ENCODE results near the gene KDM2A. TPM values are rescaled to one million over a fixed set of nuclear protein-coding genes. Genes with fewer than 3 reads are reported as not detected.
"Not testable (repeated sequence)": the region's sequence is repeated elsewhere in the genome, so short reads cannot be mapped to it uniquely, and the experiment has no call there.

KDM2A gene
- total RNA-seq, 2 donors from 2014 or later, result 96.8 to 105 TPM

DNA sequence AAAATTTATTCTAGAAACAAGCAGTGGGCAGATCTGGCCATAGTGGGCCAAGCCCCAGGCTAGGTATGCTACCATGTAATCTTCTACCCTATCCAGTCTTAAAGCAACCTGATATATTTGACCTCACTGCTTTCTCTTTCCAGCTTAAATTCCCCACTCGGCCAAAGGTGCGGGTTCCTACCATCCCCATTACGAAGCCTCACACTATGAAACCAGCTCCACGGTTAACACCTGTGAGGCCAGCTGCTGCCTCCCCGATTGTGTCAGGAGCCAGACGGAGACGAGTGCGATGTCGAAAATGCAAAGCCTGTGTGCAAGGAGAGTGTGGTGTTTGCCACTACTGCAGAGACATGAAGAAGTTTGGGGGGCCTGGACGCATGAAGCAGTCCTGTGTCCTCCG is 126.0 kb downstream of the KDM2A start:
- Mint-ChIP-seq H3K9me3 (no peaks in the 10 kb centered on the region), H3K27ac (peak overlapping the region; percentile 36), H3K4me3 (no peak overlapping the region), H3K36me3 (ENCODE audit: low read depth) (peaks cover 100% of the 10 kb centered on the region), H3K27me3 (no peaks in the 10 kb centered on the region), H3K4me1 (peaks cover 33% of the 10 kb centered on the region)
- ATAC-seq (replicated peaks), result no peak

DNA sequence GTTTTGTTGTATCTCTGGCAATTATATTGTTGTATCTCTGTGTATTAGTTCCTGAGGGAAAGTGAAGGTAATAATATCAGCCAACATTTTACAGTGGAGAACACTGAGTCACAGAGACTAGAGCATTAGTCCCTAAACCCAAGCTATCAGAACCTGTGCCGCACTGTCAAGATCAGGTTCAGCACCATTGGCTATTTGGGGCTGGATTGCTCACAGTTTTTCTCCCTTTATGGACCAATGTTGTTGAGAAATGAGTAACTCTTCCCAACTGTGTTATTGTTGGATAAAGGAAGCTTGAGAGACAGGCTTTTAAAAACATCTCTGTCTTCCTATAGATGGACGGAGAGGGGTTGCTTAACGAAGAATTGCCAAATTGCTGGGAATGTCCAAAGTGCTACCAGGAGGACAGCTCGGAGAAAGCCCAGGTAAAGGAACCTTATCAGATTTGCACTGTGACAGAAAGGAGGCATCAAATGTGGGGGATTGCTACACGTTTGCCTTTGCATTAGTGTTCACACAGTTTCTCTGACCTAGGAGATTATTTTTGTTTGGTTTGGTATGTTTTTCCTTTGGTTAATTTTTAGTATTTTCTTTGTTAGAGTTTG is 129.0 kb downstream of the KDM2A start:
- Mint-ChIP-seq H3K4me1 (peaks cover 21% of the 10 kb centered on the region), H3K36me3 (ENCODE audit: low read depth) (peaks cover 100% of the 10 kb centered on the region), H3K9me3 (no peaks in the 10 kb centered on the region), H3K4me3 (no peak overlapping the region), H3K27ac (no peak overlapping the region), H3K27me3 (no peaks in the 10 kb centered on the region)
- ATAC-seq (replicated peaks), result no peak

DNA sequence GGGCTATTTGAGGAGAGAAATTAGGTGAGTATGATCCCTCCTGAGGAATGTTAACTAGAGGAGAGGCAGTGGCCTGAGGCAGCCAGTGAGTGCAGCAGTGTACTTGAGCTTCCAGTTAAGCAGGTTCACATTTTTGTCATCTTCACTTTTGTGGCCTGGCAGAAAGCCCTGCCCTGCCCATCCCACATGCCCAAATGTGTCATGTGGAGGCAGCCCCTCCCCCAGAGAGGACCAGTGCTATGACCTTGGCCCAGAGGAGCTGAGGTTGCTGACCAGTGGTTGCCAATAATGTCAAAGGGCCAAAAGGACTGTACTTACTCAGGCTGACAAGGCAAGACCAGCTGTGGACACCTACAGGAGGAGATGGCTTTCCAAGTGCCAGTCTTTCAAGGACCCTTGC is 129.6 kb downstream of the KDM2A start:
- no peak for ATAC-seq (replicated peaks)
- Mint-ChIP-seq H3K36me3 (ENCODE audit: low read depth) (peaks cover 100% of the 10 kb centered on the region), H3K27ac (peak overlapping the region; percentile 43), H3K27me3 (no peaks in the 10 kb centered on the region), H3K4me1 (peaks cover 19% of the 10 kb centered on the region), H3K4me3 (no peak overlapping the region), H3K9me3 (no peaks in the 10 kb centered on the region)

DNA sequence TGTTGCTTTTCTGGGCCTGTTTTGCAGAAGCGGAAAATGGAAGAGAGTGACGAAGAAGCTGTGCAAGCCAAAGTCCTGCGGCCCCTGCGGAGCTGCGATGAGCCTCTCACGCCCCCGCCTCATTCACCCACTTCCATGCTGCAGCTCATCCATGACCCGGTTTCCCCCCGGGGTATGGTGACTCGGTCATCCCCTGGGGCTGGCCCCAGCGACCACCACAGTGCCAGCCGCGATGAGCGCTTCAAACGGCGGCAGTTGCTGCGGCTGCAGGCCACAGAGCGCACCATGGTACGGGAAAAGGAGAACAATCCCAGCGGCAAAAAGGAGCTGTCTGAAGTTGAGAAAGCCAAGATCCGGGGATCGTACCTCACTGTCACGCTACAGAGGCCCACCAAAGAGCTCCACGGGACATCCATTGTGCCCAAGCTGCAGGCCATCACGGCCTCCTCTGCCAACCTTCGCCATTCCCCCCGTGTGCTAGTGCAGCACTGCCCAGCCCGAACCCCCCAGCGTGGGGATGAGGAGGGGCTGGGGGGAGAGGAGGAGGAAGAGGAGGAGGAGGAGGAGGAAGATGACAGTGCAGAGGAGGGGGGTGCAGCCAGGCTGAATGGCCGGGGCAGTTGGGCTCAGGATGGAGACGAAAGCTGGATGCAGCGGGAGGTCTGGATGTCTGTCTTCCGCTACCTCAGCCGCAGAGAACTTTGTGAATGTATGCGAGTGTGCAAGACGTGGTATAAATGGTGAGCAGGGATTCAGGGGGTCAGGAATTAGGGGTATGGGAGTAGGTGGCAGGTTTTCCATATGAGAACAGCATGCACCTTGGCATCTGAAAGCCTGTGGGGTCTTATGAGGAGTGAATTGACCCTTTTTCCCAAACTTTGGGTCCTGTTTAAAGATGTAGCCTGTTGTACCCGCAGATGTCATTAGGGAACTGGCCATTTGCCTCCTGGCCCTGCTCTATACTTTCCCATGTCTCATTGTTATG is 131.3 kb downstream of the KDM2A start:
- no peak overlapping the region for H3K4me3 Mint-ChIP-seq
- H3K9me3 Mint-ChIP-seq, result no peaks in the 10 kb centered on the region
- H3K4me1 Mint-ChIP-seq, result peaks cover 9% of the 10 kb centered on the region
- H3K27me3 Mint-ChIP-seq, result no peaks in the 10 kb centered on the region
- ATAC-seq (replicated peaks), result no peak
- peaks cover 100% of the 10 kb centered on the region for H3K36me3 Mint-ChIP-seq (ENCODE audit: low read depth)
- peak overlapping the region; percentile 61 for H3K27ac Mint-ChIP-seq

DNA sequence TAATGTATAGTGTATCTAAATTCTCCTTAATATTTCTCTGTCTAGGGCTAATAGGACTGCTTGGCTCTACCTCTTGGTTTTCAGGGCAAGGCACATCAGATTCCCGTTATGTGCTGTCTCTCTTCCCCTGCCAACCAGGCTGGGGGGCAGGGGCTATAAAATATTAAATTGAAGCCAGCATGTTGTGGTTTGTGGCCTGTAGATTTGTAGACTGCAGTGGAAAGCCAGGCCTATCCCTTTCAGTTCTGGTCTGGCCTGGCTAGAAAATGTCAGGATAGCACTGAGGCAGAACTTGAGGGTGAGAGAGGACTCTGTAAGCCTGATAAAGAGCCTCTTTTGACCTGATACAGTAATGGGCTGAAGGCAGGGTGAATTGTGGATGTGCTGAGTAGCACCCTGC is 132.8 kb downstream of the KDM2A start:
- no peak for ATAC-seq (replicated peaks)

DNA sequence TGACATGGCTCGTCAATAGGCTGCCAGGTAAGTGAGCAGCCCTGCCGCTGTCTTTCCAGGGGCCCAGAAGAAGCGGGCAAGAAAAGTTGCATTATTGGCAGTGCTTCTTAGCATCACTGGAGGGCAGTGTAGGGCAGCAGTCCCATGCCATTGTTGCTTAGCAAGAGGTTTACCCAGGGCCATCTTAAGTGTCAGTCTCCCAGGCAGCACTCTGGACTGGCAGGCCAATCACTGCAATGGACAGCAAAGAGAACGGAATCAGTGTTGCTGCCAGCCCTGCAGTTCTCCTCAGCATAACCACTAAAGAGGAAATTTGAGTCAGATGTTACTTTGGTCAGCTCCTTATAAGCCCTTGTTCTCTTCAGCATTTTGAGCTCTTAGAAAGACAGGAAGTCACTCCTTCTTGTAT is 133.8 kb downstream of the KDM2A start:
- H3K4me1 Mint-ChIP-seq, result peaks cover 9% of the 10 kb centered on the region
- H3K27me3 Mint-ChIP-seq, result no peaks in the 10 kb centered on the region
- H3K27ac Mint-ChIP-seq, result no peak overlapping the region
- peaks cover 98% of the 10 kb centered on the region for H3K36me3 Mint-ChIP-seq (ENCODE audit: low read depth)
- peak; percentile 63 for ATAC-seq (replicated peaks)
- no peaks in the 10 kb centered on the region for H3K9me3 Mint-ChIP-seq
- H3K4me3 Mint-ChIP-seq, result no peak overlapping the region

More for the DNA sequence above, 132.8 kb downstream of the KDM2A start:
- no peaks in the 10 kb centered on the region for H3K9me3 Mint-ChIP-seq
- no peak overlapping the region for H3K27ac Mint-ChIP-seq
- peaks cover 9% of the 10 kb centered on the region for H3K4me1 Mint-ChIP-seq
- no peaks in the 10 kb centered on the region for H3K27me3 Mint-ChIP-seq
- H3K4me3 Mint-ChIP-seq, result no peak overlapping the region
- peaks cover 100% of the 10 kb centered on the region for H3K36me3 Mint-ChIP-seq (ENCODE audit: low read depth)

DNA sequence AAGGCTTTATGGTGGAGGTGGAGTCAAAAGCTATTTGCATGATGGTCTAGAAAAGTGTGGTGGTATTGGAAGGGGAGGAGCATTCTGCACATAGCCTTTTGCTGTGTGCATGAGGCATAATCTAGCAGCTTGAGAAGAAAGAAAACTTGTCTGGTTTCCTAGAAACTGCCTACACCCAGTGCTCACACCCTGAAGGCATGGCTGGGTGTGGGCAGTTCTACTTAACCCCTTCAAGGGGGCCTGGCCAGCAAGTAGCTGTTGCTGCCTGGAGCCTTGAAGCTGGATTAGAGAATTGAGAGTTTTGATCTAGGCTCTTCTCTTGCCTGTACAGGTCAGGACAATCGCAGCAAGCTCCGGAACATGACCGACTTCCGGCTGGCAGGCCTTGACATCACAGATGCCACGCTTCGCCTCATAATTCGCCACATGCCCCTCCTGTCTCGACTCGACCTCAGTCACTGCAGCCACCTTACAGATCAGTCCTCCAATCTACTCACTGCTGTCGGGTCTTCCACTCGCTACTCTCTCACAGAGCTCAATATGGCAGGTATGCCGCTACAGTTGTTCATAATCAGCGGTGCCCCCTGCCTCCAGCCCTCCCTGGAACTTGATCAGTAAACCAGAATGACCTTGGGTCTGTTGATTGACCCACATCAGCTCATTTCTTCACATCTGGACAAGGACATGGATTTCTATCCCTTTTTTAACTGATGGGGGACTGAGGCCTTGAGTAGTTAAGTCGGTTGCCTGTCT is 135.0 kb downstream of the KDM2A start:
- ATAC-seq (replicated peaks), result no peak
- H3K4me3 Mint-ChIP-seq, result no peak overlapping the region

DNA sequence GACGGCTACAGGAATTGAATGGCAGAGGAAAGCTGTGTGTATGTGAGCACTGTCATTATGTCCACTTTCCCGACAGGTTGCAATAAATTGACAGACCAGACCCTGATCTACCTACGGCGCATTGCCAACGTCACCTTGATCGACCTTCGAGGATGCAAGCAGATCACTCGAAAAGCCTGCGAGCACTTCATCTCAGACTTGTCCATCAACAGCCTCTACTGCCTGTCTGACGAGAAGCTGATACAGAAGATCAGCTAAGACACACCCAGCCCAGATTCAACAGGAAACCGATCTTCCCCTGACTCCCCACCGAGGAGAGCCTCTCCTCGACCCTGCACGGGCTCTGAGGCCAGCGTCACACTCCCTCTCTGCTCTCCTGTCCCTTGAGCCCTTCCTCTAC is 135.7 kb downstream of the KDM2A start:
- H3K27ac Mint-ChIP-seq, result peak overlapping the region; percentile 10
- H3K4me3 Mint-ChIP-seq, result no peak overlapping the region
- ATAC-seq (replicated peaks), result no peak
- H3K36me3 Mint-ChIP-seq (ENCODE audit: low read depth), result peaks cover 78% of the 10 kb centered on the region
- peaks cover under 1% of the 10 kb centered on the region for H3K4me1 Mint-ChIP-seq
- H3K9me3 Mint-ChIP-seq, result no peaks in the 10 kb centered on the region
- no peaks in the 10 kb centered on the region for H3K27me3 Mint-ChIP-seq

More for the DNA sequence above, 135.0 kb downstream of the KDM2A start:
- Mint-ChIP-seq H3K36me3 (ENCODE audit: low read depth) (peaks cover 85% of the 10 kb centered on the region), H3K9me3 (no peaks in the 10 kb centered on the region), H3K27me3 (no peaks in the 10 kb centered on the region), H3K27ac (peak overlapping the region; percentile 10), H3K4me1 (peaks cover 8% of the 10 kb centered on the region)

DNA sequence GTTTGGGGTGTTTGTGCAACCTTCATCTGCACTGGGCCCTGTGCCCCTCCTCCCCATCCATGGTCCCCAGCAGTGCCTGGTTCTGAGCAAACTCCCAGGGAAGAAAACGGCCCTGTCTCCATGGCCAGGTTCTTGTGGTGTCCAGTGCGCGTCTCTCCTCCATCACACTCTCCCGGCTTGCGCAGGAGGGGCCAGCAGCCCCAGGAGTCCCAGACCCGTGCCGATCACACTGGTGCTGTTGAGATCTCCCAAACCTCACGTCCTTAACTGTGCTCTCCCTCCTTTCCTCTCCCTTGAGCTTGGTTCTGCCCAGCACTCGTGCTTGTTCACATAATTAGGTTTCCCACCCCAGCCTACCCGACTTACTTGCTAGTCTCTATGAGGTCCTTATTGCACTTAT is 136.3 kb downstream of the KDM2A start:
- Mint-ChIP-seq H3K4me3 (no peak overlapping the region), H3K4me1 (no peaks in the 10 kb centered on the region), H3K27me3 (no peaks in the 10 kb centered on the region), H3K27ac (peak overlapping the region; percentile 10), H3K36me3 (ENCODE audit: low read depth) (peaks cover 72% of the 10 kb centered on the region), H3K9me3 (no peaks in the 10 kb centered on the region)
- no peak for ATAC-seq (replicated peaks)

DNA sequence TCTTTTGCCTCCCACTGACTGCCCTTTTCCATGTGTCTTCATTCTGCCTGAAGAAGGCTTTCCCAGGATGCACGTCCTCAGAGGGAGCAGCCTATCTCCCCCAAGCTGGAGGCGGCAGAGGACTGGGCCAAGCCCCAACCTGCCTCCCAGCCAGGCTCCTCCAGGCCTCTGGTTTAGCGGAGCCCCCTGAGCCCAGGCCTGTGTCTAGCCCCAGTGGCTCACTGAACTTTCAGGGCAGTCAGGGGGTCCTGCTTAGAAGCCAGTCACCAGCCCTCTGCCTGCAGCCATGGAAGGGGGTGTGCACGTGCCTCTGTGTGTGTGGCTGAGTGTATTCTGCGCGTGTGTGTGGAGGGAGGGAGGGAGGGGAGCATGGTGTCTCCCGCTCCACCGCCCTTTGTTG is 136.8 kb downstream of the KDM2A start:
- H3K27ac Mint-ChIP-seq, result peak overlapping the region; percentile 10
- no peaks in the 10 kb centered on the region for H3K4me1 Mint-ChIP-seq
- H3K27me3 Mint-ChIP-seq, result no peaks in the 10 kb centered on the region
- H3K4me3 Mint-ChIP-seq, result no peak overlapping the region
- no peaks in the 10 kb centered on the region for H3K9me3 Mint-ChIP-seq
- no peak for ATAC-seq (replicated peaks)
- peaks cover 67% of the 10 kb centered on the region for H3K36me3 Mint-ChIP-seq (ENCODE audit: low read depth)

DNA sequence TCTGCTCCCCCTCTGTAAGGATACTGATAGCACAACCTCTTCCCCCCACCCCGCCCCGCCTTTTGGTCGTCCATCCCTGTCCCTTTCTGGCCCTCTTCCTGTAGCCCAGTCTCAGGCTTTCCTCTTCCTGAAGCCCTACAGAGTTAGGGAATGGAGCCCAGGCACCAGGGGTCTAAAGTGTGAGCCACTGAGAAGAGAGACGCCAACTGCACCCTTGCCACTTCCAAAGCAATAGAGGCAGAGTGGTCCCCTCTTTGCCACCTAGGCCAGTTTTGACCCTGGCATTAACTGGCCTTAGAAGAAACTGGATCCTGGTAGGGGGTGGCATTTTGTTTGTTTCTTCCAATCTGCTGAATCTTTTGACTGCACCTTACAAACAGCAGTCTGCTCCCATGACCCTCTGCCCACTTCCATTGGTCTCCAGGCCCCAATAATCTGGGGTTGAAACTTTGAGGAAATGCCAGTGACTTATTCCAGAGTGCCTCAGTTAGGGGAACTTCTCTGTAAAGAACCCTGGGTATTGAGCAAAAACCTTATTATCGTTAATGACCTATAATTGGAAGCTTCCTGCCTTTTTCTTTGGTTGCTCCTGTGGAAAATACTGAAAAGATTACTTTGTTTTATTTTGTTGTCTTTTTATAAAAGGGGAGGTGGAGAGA is 137.5 kb downstream of the KDM2A start:
- ATAC-seq (replicated peaks), result no peak
- Mint-ChIP-seq H3K9me3 (no peaks in the 10 kb centered on the region), H3K4me3 (no peak overlapping the region), H3K27me3 (no peaks in the 10 kb centered on the region), H3K27ac (peak overlapping the region; percentile 54), H3K4me1 (no peaks in the 10 kb centered on the region), H3K36me3 (ENCODE audit: low read depth) (peaks cover 60% of the 10 kb centered on the region)

DNA sequence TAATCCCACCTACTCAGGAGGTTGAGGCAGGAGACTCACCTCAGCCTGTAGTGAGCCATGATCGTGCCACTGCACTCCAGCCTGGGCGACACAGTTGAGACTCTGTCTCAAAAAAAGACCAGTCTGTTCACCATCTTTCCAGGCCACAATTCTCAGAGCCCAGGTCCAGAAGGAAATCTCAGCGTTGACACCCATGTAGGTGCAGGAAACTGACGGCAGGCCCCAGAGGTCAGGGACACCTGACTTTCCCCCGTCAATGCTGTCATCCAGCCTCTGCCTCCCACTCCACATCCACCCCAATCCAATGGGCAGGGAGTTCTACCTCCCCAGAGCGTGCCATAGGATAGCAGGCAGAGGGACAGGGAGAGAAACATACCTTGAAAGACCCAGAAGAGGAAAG is 141.3 kb downstream of the KDM2A start:
- Mint-ChIP-seq H3K4me3 (peak overlapping the region; percentile 84), H3K27me3 (no peaks in the 10 kb centered on the region), H3K4me1 (peaks cover 27% of the 10 kb centered on the region), H3K9me3 (no peaks in the 10 kb centered on the region), H3K36me3 (ENCODE audit: low read depth) (peaks cover 29% of the 10 kb centered on the region), H3K27ac (no peak overlapping the region)
- no peak for ATAC-seq (replicated peaks)

DNA sequence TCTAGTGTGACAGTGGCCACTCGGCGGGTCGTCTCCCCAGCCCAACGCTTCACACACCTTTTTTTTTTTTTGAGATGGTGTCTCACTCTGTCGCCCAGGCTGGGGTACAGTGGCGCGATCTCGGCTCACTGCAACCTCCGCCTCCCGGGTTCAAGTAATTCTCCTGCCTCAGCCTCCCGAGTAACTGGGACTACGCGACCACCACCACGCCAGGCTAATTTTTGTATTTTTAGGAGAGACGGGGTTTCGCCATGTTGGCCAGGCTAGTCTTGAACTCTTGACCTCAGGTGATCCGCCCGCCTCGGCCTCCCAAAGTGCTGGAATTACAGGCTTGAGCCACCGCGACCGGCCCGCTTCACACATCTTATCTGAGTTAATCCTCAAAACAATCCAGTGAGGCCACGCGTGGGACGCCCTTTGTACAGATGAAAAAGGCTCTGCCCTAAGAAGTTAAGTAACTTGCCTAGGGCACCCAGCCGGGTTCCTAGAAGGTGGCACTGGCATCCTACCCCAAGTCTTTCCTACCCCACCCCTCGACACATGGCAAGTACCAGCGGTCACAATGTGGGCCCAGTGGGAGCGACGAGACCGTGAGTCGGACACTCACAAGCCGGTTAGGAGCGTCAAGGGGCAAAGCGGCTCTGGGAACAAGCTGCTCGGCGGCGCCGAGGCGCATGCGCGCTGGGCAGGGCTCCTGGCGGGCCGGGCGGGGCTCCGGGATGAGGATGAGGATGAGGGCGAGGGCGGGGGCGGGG is 142.0 kb downstream of the KDM2A start:
- Mint-ChIP-seq H3K36me3 (ENCODE audit: low read depth) (peaks cover 28% of the 10 kb centered on the region), H3K4me1 (peaks cover 33% of the 10 kb centered on the region), H3K4me3 (peak overlapping the region; percentile 84)
- not testable (repeated sequence) for H3K27ac Mint-ChIP-seq; H3K9me3 Mint-ChIP-seq; H3K27me3 Mint-ChIP-seq; ATAC-seq (replicated peaks)

DNA sequence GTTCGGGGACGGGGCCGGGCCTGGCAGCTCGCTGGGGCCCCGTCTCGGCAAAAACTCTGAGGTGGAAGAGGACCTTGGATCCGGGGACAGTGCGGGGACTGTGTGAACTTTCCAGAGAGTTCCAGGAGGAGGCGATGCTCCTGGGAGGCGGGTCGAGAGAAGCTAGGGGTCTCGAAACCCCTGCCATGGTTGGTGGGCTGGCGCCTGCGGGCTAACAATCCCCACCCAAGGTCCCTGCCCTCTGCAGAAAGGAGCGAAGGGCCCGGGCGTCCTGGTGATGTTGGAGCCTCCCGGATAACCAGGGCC is 142.5 kb downstream of the KDM2A start:
- H3K4me3 Mint-ChIP-seq, result peak overlapping the region; percentile 84
- no peaks in the 10 kb centered on the region for H3K9me3 Mint-ChIP-seq
- no peaks in the 10 kb centered on the region for H3K27me3 Mint-ChIP-seq
- peaks cover 23% of the 10 kb centered on the region for H3K36me3 Mint-ChIP-seq (ENCODE audit: low read depth)
- H3K4me1 Mint-ChIP-seq, result peaks cover 33% of the 10 kb centered on the region
- peak overlapping the region; percentile 56 for H3K27ac Mint-ChIP-seq
- no peak for ATAC-seq (replicated peaks)
